H9 (cell line): ENCODE measurements around the gene ERN1. TPM values are rescaled to one million over a fixed set of nuclear protein-coding genes. Genes with fewer than 3 reads are reported as not detected.

Experiments used
- DNase-seq: peaks from one replicate; pipeline ENCODE4 v3.0.0-alpha.2; 2017
- H2AFZ ChIP-seq: one replicate; pipeline ENCODE4 v1.6.1; 2013; ENCODE audit warnings: mild to moderate bottlenecking, low read length, control low read depth, moderate library complexity
- H2AK5ac ChIP-seq: 2 replicates; pipeline ENCODE4 v1.6.1; 2013; ENCODE audit warnings: low read length, control low read depth, mixed read lengths; ENCODE audit not compliant: insufficient read length
- H2BK120ac ChIP-seq: one replicate; pipeline ENCODE4 v1.6.1; 2013; ENCODE audit warnings: low read depth, mild to moderate bottlenecking, low read length, control low read depth, inconsistent platforms; ENCODE audit not compliant: poor library complexity, severe bottlenecking
- H2BK12ac ChIP-seq: 2 replicates; pipeline ENCODE4 v1.6.1; 2013; ENCODE audit warnings: low read length, control low read depth, mixed read lengths, low read depth; ENCODE audit not compliant: insufficient read length
- H2BK15ac ChIP-seq: 2 replicates; pipeline ENCODE4 v1.6.1; 2013; ENCODE audit warnings: low read depth, low read length, control low read depth
- H2BK20ac ChIP-seq: one replicate; pipeline ENCODE4 v1.6.1; 2013; ENCODE audit warnings: low read depth, mild to moderate bottlenecking, low read length, control low read depth, inconsistent platforms; ENCODE audit not compliant: poor library complexity, severe bottlenecking
- H2BK5ac ChIP-seq: 2 replicates; pipeline ENCODE4 v1.6.1; 2013; ENCODE audit warnings: low read length, control low read depth, mixed read lengths; ENCODE audit not compliant: insufficient read length
- H3K14ac ChIP-seq: 2 replicates; pipeline ENCODE4 v1.6.1; 2013; ENCODE audit warnings: low read length, control low read depth; ENCODE audit not compliant: insufficient read depth
- H3K18ac ChIP-seq: 2 replicates; pipeline ENCODE4 v1.6.1; 2013; ENCODE audit warnings: low read depth, mild to moderate bottlenecking, mixed read lengths, low read length, control low read depth; ENCODE audit not compliant: insufficient read length
- H3K23ac ChIP-seq: 2 replicates; pipeline ENCODE4 v1.6.1; 2013; ENCODE audit warnings: low read length, control low read depth, mixed read lengths, low read depth; ENCODE audit not compliant: insufficient read length
- H3K23me2 ChIP-seq: 2 replicates; pipeline ENCODE4 v1.6.1; 2013; ENCODE audit warnings: low read depth, mild to moderate bottlenecking, mixed read lengths, low read length, control low read depth; ENCODE audit not compliant: insufficient read length, poor library complexity, severe bottlenecking
- H3K27ac ChIP-seq: 2 replicates; pipeline ENCODE4 v1.5.1; 2013; ENCODE audit warnings: low read length, control low read depth, mixed read lengths, low read depth; ENCODE audit not compliant: insufficient read length
- H3K27me3 ChIP-seq: 2 replicates; pipeline ENCODE4 v1.6.1; 2013; ENCODE audit warnings: low read length, control low read depth, inconsistent platforms; ENCODE audit not compliant: insufficient read depth
- H3K4ac ChIP-seq: 2 replicates; pipeline ENCODE4 v1.6.1; 2013; ENCODE audit warnings: low read depth, mild to moderate bottlenecking, control low read depth, inconsistent platforms, low read length, moderate library complexity
- H3K4me1 ChIP-seq: 2 replicates; pipeline ENCODE4 v1.6.1; 2013; ENCODE audit warnings: low read length, control low read depth, inconsistent platforms; ENCODE audit not compliant: insufficient read depth
- H3K4me2 ChIP-seq: 2 replicates; pipeline ENCODE4 v1.6.1; 2013; ENCODE audit warnings: low read length, control low read depth, mixed read lengths; ENCODE audit not compliant: insufficient read length, insufficient read depth
- H3K56ac ChIP-seq: 2 replicates; pipeline ENCODE4 v1.6.1; 2013; ENCODE audit warnings: low read depth, mild to moderate bottlenecking, mixed read lengths, low read length, control low read depth; ENCODE audit not compliant: insufficient read length
- H3K79me1 ChIP-seq: 2 replicates; pipeline ENCODE4 v1.6.1; 2013; ENCODE audit warnings: low read depth, mild to moderate bottlenecking, moderate library complexity, low read length, control low read depth, inconsistent platforms; ENCODE audit not compliant: insufficient read depth, poor library complexity, severe bottlenecking
- H3K79me2 ChIP-seq: 2 replicates; pipeline ENCODE4 v1.6.1; 2013; ENCODE audit warnings: low read length, control low read depth, inconsistent platforms; ENCODE audit not compliant: insufficient read depth
- H3K9ac ChIP-seq: 2 replicates; pipeline ENCODE4 v1.6.1; 2013; ENCODE audit warnings: low read length, control low read depth, mixed read lengths; ENCODE audit not compliant: insufficient read length; ENCODE audit errors: extremely low read depth
- H3K9me3 ChIP-seq: one replicate; pipeline ENCODE4 v1.6.1; 2013; ENCODE audit warnings: low read depth, low read length, inconsistent platforms; ENCODE audit not compliant: control insufficient read depth
- H3T11ph ChIP-seq: one replicate; pipeline ENCODE4 v1.6.1; 2013; ENCODE audit warnings: mild to moderate bottlenecking, low read length, control low read depth, inconsistent platforms
- H4K20me1 ChIP-seq: one replicate; pipeline ENCODE4 v1.6.1; 2013; ENCODE audit not compliant: control insufficient read depth, insufficient read length, insufficient read depth
- H4K5ac ChIP-seq: 2 replicates; pipeline ENCODE4 v1.6.1; 2013; ENCODE audit warnings: low read depth, mild to moderate bottlenecking, mixed read lengths, low read length, control low read depth; ENCODE audit not compliant: insufficient read length
- H4K8ac ChIP-seq: replicated peaks from 2 replicates; pipeline ENCODE4 v1.6.1; 2013; ENCODE audit warnings: low read length, control low read depth, mixed read lengths, low read depth; ENCODE audit not compliant: insufficient read length
- H4K91ac ChIP-seq: 2 replicates; pipeline ENCODE4 v1.6.1; 2013; ENCODE audit warnings: low read depth, mild to moderate bottlenecking, moderate library complexity, mixed read lengths, low read length, control low read depth; ENCODE audit not compliant: insufficient read length
- H3K27ac Mint-ChIP-seq, 3 experiments: 2 replicates in 2 of 3; 3 replicates in 1 of 3; pipeline ENCODE4 v1.8.0; 2020 to 2021; ENCODE audit warnings: mixed read lengths in 3 of 3, mild to moderate bottlenecking in 1 of 3, moderate library complexity in 1 of 3
- H3K27me3 Mint-ChIP-seq: 2 replicates; pipeline ENCODE4 v1.8.0; 2021; ENCODE audit warnings: low read depth, mild to moderate bottlenecking, moderate library complexity, mixed read lengths
- H3K36me3 Mint-ChIP-seq, 3 experiments: 2 replicates in 2 of 3; 3 replicates in 1 of 3; pipeline ENCODE4 v1.8.0; 2020 to 2021; ENCODE audit warnings: low read depth in 3 of 3, mixed read lengths in 3 of 3; ENCODE audit not compliant: insufficient read depth in 1 of 3
- H3K4me1 Mint-ChIP-seq, 2 experiments: 2 replicates each; pipeline ENCODE4 v1.8.0; 2020; ENCODE audit warnings: mixed read lengths in 2 of 2
- H3K4me3 Mint-ChIP-seq, 2 experiments: 2 replicates in 1 of 2; 3 replicates in 1 of 2; pipeline ENCODE4 v1.8.0; 2020 to 2021; ENCODE audit warnings: mild to moderate bottlenecking in 2 of 2, mixed read lengths in 2 of 2, moderate library complexity in 1 of 2
- H3K9me3 Mint-ChIP-seq, 2 experiments: 2 replicates in 1 of 2; 3 replicates in 1 of 2; pipeline ENCODE4 v1.8.0; 2020; ENCODE audit warnings: mild to moderate bottlenecking in 2 of 2, mixed read lengths in 2 of 2, moderate library complexity in 1 of 2
- CTCF ChIP-seq: fragments of 200-600 bp; sonication (generic); conservative IDR thresholded peaks from 3 replicates; pipeline ENCODE4 v1.8.0; 2021; ENCODE audit warnings: antibody characterized with exemption, mild to moderate bottlenecking
- WGBS: extraction: QIAGEN DNeasy Blood & Tissue Kit; methylation state at CpG from one replicate; pipeline ENCODE4 v1.1.7; 2013; ENCODE audit warnings: missing lambda C conversion rate, low lambda C conversion rate, mixed read lengths; ENCODE audit not compliant: insufficient read length; ENCODE audit errors: extremely low coverage; 5-methylcytosine and 5-hydroxymethylcytosine counted together
- total RNA-seq: library from RNA; stranded (reverse); gene quantifications from 2 replicates; pipeline ENCODE4 v1.2.1, GENCODE V29; 2021

The ERN1 gene
- total RNA-seq, 1 experiment from 2014 or later: 5.0 TPM

DNA sequence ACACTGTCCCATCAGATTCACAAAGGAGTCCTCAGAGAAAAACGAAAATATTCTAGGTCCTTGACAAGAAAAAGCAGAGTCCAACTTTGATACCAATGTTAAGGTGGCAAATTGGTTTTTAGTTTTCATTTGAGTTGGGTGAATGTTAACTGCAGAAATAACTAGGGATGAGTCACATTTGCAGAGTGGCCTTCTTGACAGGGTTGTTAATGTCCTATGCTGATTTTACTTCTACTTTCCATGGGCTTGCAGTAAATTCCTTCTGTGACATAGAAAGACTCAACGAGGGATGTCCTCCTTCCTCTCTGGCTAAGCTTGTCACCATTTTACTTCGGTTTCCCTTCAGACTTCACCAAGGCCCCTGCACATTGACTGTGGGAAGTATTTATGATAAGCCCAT lies 62.3 kb downstream of the ERN1 start:
- no peak for DNase-seq
- Histone ChIP-seq H3K56ac (no peak overlapping the region), H3K14ac (no peak overlapping the region), H4K5ac (no peak overlapping the region), H2BK20ac (no peak overlapping the region), H3K27ac (no peak overlapping the region), H2BK12ac (no peak overlapping the region), H3K18ac (no peak overlapping the region), H3K4me2 (no peak overlapping the region), H4K20me1 (no peaks in the 10 kb centered on the region), H3T11ph (no peak overlapping the region), H3K4ac (no peak overlapping the region), H3K79me2 (no peaks in the 10 kb centered on the region), H4K8ac (no peak overlapping the region), H3K27me3 (no peaks in the 10 kb centered on the region), H3K79me1 (no peaks in the 10 kb centered on the region), H2BK5ac (no peak overlapping the region), H2BK15ac (no peak overlapping the region), H3K4me1 (no peaks in the 10 kb centered on the region), H2BK120ac (no peak overlapping the region), H3K23me2 (no peaks in the 10 kb centered on the region), H3K9me3 (peaks cover 9% of the 10 kb centered on the region), H3K9ac (no peak overlapping the region), H2AK5ac (no peak overlapping the region), H2AFZ (no peak overlapping the region), H3K23ac (no peak overlapping the region), H4K91ac (no peak overlapping the region)
- Mint-ChIP-seq H3K36me3 (peaks cover 28 to 34% (median 28%) of the 10 kb centered on the region in 3 experiments), H3K9me3 (peaks cover 16 to 18% of the 10 kb centered on the region in 2 experiments), H3K4me1 (peaks cover 9 to 10% of the 10 kb centered on the region in 2 experiments), H3K27ac (no peak overlapping the region), H3K4me3 (no peak overlapping the region), H3K27me3 (no peaks in the 10 kb centered on the region; the same call in 1 of the 2 replicates)
- no peak for TF ChIP-seq CTCF
- no CpG with 5 or more reads among the region's 3 CpGs for WGBS
